B cell (primary cell): ENCODE data around the gene CPEB3. TPM values are rescaled to one million over a fixed set of nuclear protein-coding genes. Genes with fewer than 3 reads are reported as not detected.

ENCODE experiments used
- ATAC-seq: fragments of 200-7000 bp; cut with Tn5 transposase; one replicate; pipeline ENCODE4 v1.10.0; 2021; ENCODE audit warnings: low read depth, mild to moderate bottlenecking, moderate number of reproducible peaks, moderate library complexity
- CTCF ChIA-PET: fragments of 350-600 bp; sonication (Branson Sonifier 250); formaldehyde crosslinking; loops from one replicate; lab custom pipeline; 2021; ENCODE audit warnings: antibody characterized with exemption, inconsistent platforms; lab: Charles Lee
- POLR2A ChIA-PET: fragments of 350-600 bp; sonication (Branson Sonifier 250); formaldehyde crosslinking; loops from one replicate; lab custom pipeline; 2021; ENCODE audit warnings: antibody characterized with exemption; lab: Charles Lee
- DNase-seq: peaks from one replicate; pipeline ENCODE4 v3.0.0; 2013
- H2AFZ ChIP-seq: 2 replicates; pipeline ENCODE4 v1.6.1; 2012; ENCODE audit warnings: mild to moderate bottlenecking, low read depth, low read length; ENCODE audit not compliant: insufficient read depth, poor library complexity, severe bottlenecking
- H3K27ac ChIP-seq, 2 donors: 1 replicate in 1 of 2; 2 replicates in 1 of 2; pipeline ENCODE4 v1.5.1; 2012 to 2013; ENCODE audit warnings: low read length in 2 of 2, mild to moderate bottlenecking in 2 of 2, moderate library complexity in 1 of 2
- H3K27me3 ChIP-seq, 4 experiments: fragments of 200-600 bp in 1 of 4; sonication (generic) in 1 of 4; replicated peaks in 1 of 4; 1 replicate in 2 of 4; 2 replicates in 2 of 4; pipeline versions ENCODE4 v1.6.1 to v1.7.0; 2013 to 2016; ENCODE audit warnings: low read length in 3 of 4, mild to moderate bottlenecking in 2 of 4, mixed read lengths in 1 of 4, moderate library complexity in 1 of 4; ENCODE audit not compliant: insufficient read depth in 4 of 4, control insufficient read depth in 3 of 4; ENCODE audit errors: control extremely low read depth in 1 of 4
- H3K36me3 ChIP-seq, 2 experiments: replicated peaks in 1 of 2; 1 replicate in 1 of 2; 2 replicates in 1 of 2; pipeline versions ENCODE4 v1.6.1 to v1.7.1; 2013; ENCODE audit warnings: low read length in 1 of 2; ENCODE audit not compliant: insufficient read depth in 2 of 2, control insufficient read depth in 1 of 2; ENCODE audit errors: control extremely low read depth in 1 of 2, extremely low read depth in 1 of 2
- H3K4me1 ChIP-seq, 2 donors: fragments of 200-600 bp in 1 of 2; sonication (generic) in 1 of 2; 1 replicate in 1 of 2; 2 replicates in 1 of 2; pipeline versions ENCODE4 v1.5.1 to v1.6.1; 2013 to 2017; ENCODE audit warnings: low read length in 2 of 2; ENCODE audit not compliant: control insufficient read depth in 2 of 2, insufficient read depth in 2 of 2
- H3K4me2 ChIP-seq: replicated peaks from 2 replicates; pipeline ENCODE3; 2012; ENCODE audit warnings: mild to moderate bottlenecking, low read depth, low read length; ENCODE audit not compliant: poor library complexity, severe bottlenecking
- H3K4me3 ChIP-seq, 5 experiments: fragments of 200-600 bp in 1 of 5; sonication (generic) in 1 of 5; 1 replicate in 3 of 5; 2 replicates in 2 of 5; pipeline versions ENCODE4 v1.5.1 to v1.7.0; 2011 to 2016; ENCODE audit warnings: low read length in 4 of 5, mild to moderate bottlenecking in 4 of 5, low read depth in 2 of 5, control low read depth in 1 of 5, moderate library complexity in 1 of 5; ENCODE audit not compliant: insufficient read depth in 1 of 5; ENCODE audit errors: control extremely low read depth in 1 of 5, extremely low read depth in 1 of 5
- H3K79me2 ChIP-seq: fragments of 200-600 bp; sonication (generic); one replicate; pipeline ENCODE4 v1.6.0; 2016; ENCODE audit warnings: low read length; ENCODE audit not compliant: control insufficient read depth, insufficient read depth
- H3K9ac ChIP-seq: fragments of 200-600 bp; sonication (generic); 2 replicates; pipeline ENCODE4 v1.6.1; 2017; ENCODE audit warnings: mild to moderate bottlenecking, low read length, moderate library complexity
- H3K9me3 ChIP-seq, 3 donors: one replicate each; pipeline versions ENCODE4 v1.6.1 to v1.7.1; 2013; ENCODE audit warnings: low read length in 2 of 3; ENCODE audit not compliant: control insufficient read depth in 2 of 3, insufficient read depth in 1 of 3; ENCODE audit errors: control extremely low read depth in 1 of 3
- H4K20me1 ChIP-seq: 2 replicates; pipeline ENCODE4 v1.6.0; 2012; ENCODE audit warnings: mild to moderate bottlenecking, low read length; ENCODE audit not compliant: insufficient read depth, control insufficient read depth, poor library complexity, severe bottlenecking
- H3K27ac Mint-ChIP-seq: one replicate; pipeline ENCODE4 v1.8.0; 2021; ENCODE audit warnings: mixed read lengths
- H3K27me3 Mint-ChIP-seq: one replicate; pipeline ENCODE4 v1.8.0; 2021; ENCODE audit warnings: mixed read lengths
- H3K4me1 Mint-ChIP-seq: one replicate; pipeline ENCODE4 v1.8.0; 2021; ENCODE audit warnings: mixed read lengths
- H3K4me3 Mint-ChIP-seq: one replicate; pipeline ENCODE4 v1.8.0; 2021; ENCODE audit warnings: mixed read lengths
- H3K9me3 Mint-ChIP-seq: one replicate; pipeline ENCODE4 v1.8.0; 2022; ENCODE audit warnings: mixed read lengths; ENCODE audit not compliant: insufficient read depth
- CTCF ChIP-seq: fragments of 200-600 bp; IDR thresholded peaks from one replicate; pipeline ENCODE4 v1.8.0; 2022; ENCODE audit warnings: antibody characterized with exemption, mild to moderate bottlenecking
- EZH2 ChIP-seq: IDR thresholded peaks from 2 replicates; pipeline ENCODE4 v1.6.1; 2012; ENCODE audit warnings: borderline replicate concordance, low read depth, mild to moderate bottlenecking, moderate library complexity, low read length; ENCODE audit not compliant: insufficient read depth, poor library complexity, severe bottlenecking
- WGBS: methylation state at CpG from one replicate; pipeline ENCODE4 v1.1.5; 2013; ENCODE audit warnings: missing lambda C conversion rate; ENCODE audit not compliant: insufficient coverage; 5-methylcytosine and 5-hydroxymethylcytosine counted together
- intact Hi-C: fragments of 100-400 bp; cut with micrococcal nuclease; formaldehyde crosslinking; loops from one replicate; pipeline ENCODE4 v1.10.0; 2022
- polyA plus RNA-seq: library from polyadenylated mRNA; depleted of rRNA; stranded (reverse); fragments of >200 nt; gene quantifications from 2 replicates; pipeline ENCODE4 v1.2.3, GENCODE V29; 2012
- total RNA-seq, 2 donors: library from RNA; stranded (reverse); fragments of 120-200 nt in 1 of 2; gene quantifications; 1 replicate in 1 of 2; 2 replicates in 1 of 2; pipeline versions ENCODE4 v1.2.3 to v1.2.4, GENCODE V29; 2013 to 2022

CPEB3 gene
- total and polyA plus RNA-seq, 2 donors (not counting 1 experiment from before 2014, with no cell fraction given), result 1.6 to 6.7 TPM

GRCh38 chr10:92091965-92092364, 198.9 kb downstream of the CPEB3 start:
- H3K4me1 ChIP-seq, result peaks cover 0 to 5% of the 10 kb centered on the region in 2 donors
- WGBS, result no CpG with 5 or more reads among the region's 2 CpGs
- CTCF ChIA-PET, result interaction anchor here (0.9 to 8.4 kb wide), 2 partner anchors 148 to 344 kb away, joined by 3 to 136 read pairs; no protein-coding TSS in a partner anchor
- TF ChIP-seq EZH2 (no peak), CTCF (no peak)
- POLR2A ChIA-PET, result no interaction called here
- no peaks in the 10 kb centered on the region for H3K27me3 Mint-ChIP-seq
- H3K9me3 ChIP-seq, result no peaks in the 10 kb centered on the region
- peaks cover 14% of the 10 kb centered on the region for H3K4me1 Mint-ChIP-seq
- H2AFZ ChIP-seq, result no peak overlapping the region
- H3K36me3 ChIP-seq, result no peaks in the 10 kb centered on the region
- H3K27ac Mint-ChIP-seq, result no peak overlapping the region
- H3K4me2 ChIP-seq, result no peak overlapping the region
- H3K9me3 Mint-ChIP-seq, result no peaks in the 10 kb centered on the region
- no peak overlapping the region for H3K4me3 ChIP-seq
- H3K4me3 Mint-ChIP-seq, result no peak overlapping the region
- H3K79me2 ChIP-seq, result no peaks in the 10 kb centered on the region
- intact Hi-C loops, result no loop called here
- no peaks in the 10 kb centered on the region for H4K20me1 ChIP-seq
- H3K9ac ChIP-seq, result no peak overlapping the region
- DNase-seq, result no peak
- ATAC-seq, result no peak
- H3K27ac ChIP-seq, result no peak overlapping the region
- H3K27me3 ChIP-seq, result no peaks in the 10 kb centered on the region

GRCh38 chr10:92087750-92088395, 203.0 kb downstream of the CPEB3 start:
- Histone ChIP-seq H3K4me2 (no peak overlapping the region), H2AFZ (peak overlapping the region; percentile 0), H3K9me3 (no peaks in the 10 kb centered on the region), H3K27me3 (no peaks in the 10 kb centered on the region), H3K4me1 (peaks cover 0 to 5% of the 10 kb centered on the region in 2 donors), H3K36me3 (no peaks in the 10 kb centered on the region), H3K4me3 (no peak overlapping the region), H4K20me1 (no peaks in the 10 kb centered on the region), H3K9ac (no peak overlapping the region), H3K79me2 (no peaks in the 10 kb centered on the region), H3K27ac (no peak overlapping the region)
- ChIA-PET POLR2A (interaction anchor here (0.6 to 1.2 kb wide), 4 partner anchors 204 to 451 kb away, joined by 3 to 6 read pairs (median 5); no protein-coding TSS in a partner anchor), CTCF (interaction anchor here (0.6 to 8.4 kb wide), 42 partner anchors 9 to 954 kb away, joined by 3 to 136 read pairs (median 4); partner anchors contain the start of genes CPEB3, IDE and MARCHF5)
- Mint-ChIP-seq H3K27me3 (no peaks in the 10 kb centered on the region), H3K4me1 (peaks cover 11% of the 10 kb centered on the region), H3K4me3 (no peak overlapping the region), H3K27ac (no peak overlapping the region), H3K9me3 (no peaks in the 10 kb centered on the region)
- ATAC-seq, result peak; percentile 99
- TF ChIP-seq CTCF, result peak; percentile 88
- TF ChIP-seq EZH2, result no peak
- DNase-seq, result peak; percentile 83
- intact Hi-C loops, result loop anchor here (1.0 to 5.0 kb wide), 3 partner anchors 203 to 484 kb away; partner anchors contain the start of genes CPEB3, IDE and MARCHF5
- WGBS, result 55% methylated on average over 2 of the region's 7 CpGs
